Small intestine (tissue), 16 donors: ENCODE data around the gene SCP2D1. TPM values are rescaled to one million over a fixed set of nuclear protein-coding genes. Genes with fewer than 3 reads are reported as not detected.

Experiments used
- DNase-seq, 2 donors: peaks; one replicate each; pipeline versions ENCODE4 v3.0.0 to v3.0.0-alpha.2; 2013
- FAIRE-seq: peaks from 2 replicates; lab custom pipeline; 2012; peaks lifted over from hg19 to GRCh38; lab: Jason Lieb, UNC
- H3K27ac ChIP-seq, 3 donors: one replicate each; pipeline ENCODE4 v1.5.1; 2013; ENCODE audit warnings: low read length in 2 of 3, mild to moderate bottlenecking in 2 of 3, control low read depth in 1 of 3, inconsistent platforms in 1 of 3, low read depth in 1 of 3, moderate library complexity in 1 of 3
- H3K27me3 ChIP-seq, 3 donors: one replicate each; pipeline ENCODE4 v1.6.1; 2013; ENCODE audit warnings: low read length in 3 of 3, inconsistent platforms in 1 of 3; ENCODE audit not compliant: control insufficient read depth in 3 of 3, insufficient read depth in 3 of 3
- H3K36me3 ChIP-seq, 3 donors: one replicate each; pipeline ENCODE4 v1.6.1; 2013; ENCODE audit warnings: low read length in 3 of 3, inconsistent platforms in 1 of 3, low read depth in 1 of 3, mild to moderate bottlenecking in 1 of 3, moderate library complexity in 1 of 3; ENCODE audit not compliant: control insufficient read depth in 3 of 3, insufficient read depth in 2 of 3
- H3K4me1 ChIP-seq, 3 donors: one replicate each; pipeline ENCODE4 v1.6.1; 2013; ENCODE audit warnings: low read length in 2 of 3, inconsistent platforms in 1 of 3, low read depth in 1 of 3, mild to moderate bottlenecking in 1 of 3, moderate library complexity in 1 of 3; ENCODE audit not compliant: control insufficient read depth in 3 of 3, insufficient read depth in 2 of 3
- H3K4me3 ChIP-seq, 3 donors: one replicate each; pipeline ENCODE4 v1.5.1; 2013; ENCODE audit warnings: low read length in 3 of 3, control low read depth in 1 of 3, inconsistent platforms in 1 of 3, low read depth in 1 of 3, mild to moderate bottlenecking in 1 of 3, moderate library complexity in 1 of 3
- H3K9me3 ChIP-seq, 2 donors: one replicate each; pipeline ENCODE4 v1.6.1; 2013; ENCODE audit warnings: low read depth in 1 of 2, low read length in 1 of 2; ENCODE audit not compliant: control insufficient read depth in 2 of 2, insufficient read depth in 1 of 2
- WGBS, 3 donors: extraction: QIAGEN DNeasy Blood & Tissue Kit; methylation state at CpG; one replicate each; pipeline ENCODE4 v1.1.7; 2013; 5-methylcytosine and 5-hydroxymethylcytosine counted together
- long read RNA-seq, 10 donors: transcript quantifications; one replicate each; lab custom pipeline, GENCODE V29; 2026
- polyA plus RNA-seq, 4 donors: library from polyadenylated mRNA; stranded (reverse) in 3 of 4; unstranded in 1 of 4; fragments of 200-250 nt in 3 of 4; fragments of 120-200 nt in 1 of 4; gene quantifications; one replicate each; pipeline versions ENCODE4 v1.2.1 to v1.2.3, GENCODE V29; 2013
- donor health status: healthy with polysubstance abuse.
- donor health status: control.
- donor health status: control.
- donor health status: Bipolar disorder and iron deficiency.
- donor health status: healthy.

The SCP2D1 gene
- not detected for polyA plus RNA-seq
- long read RNA-seq, donor 1: 0 reads
- long read RNA-seq, donor 2: 0 reads
- long read RNA-seq, donor 3: 0 reads
- long read RNA-seq, donor 4: 0 reads
- long read RNA-seq, donor 5: 0 reads
- long read RNA-seq, donor 6: 0 reads
- long read RNA-seq, donor 7: 0 reads
- long read RNA-seq, donor 8: 0 reads
- long read RNA-seq, donor 9: 0 reads
- long read RNA-seq, donor 10, partial matches to known transcripts: 0 of 1 reads
- long read RNA-seq, donor 10, other reads (novel, unspliced or antisense): 0 of 1 reads

DNA sequence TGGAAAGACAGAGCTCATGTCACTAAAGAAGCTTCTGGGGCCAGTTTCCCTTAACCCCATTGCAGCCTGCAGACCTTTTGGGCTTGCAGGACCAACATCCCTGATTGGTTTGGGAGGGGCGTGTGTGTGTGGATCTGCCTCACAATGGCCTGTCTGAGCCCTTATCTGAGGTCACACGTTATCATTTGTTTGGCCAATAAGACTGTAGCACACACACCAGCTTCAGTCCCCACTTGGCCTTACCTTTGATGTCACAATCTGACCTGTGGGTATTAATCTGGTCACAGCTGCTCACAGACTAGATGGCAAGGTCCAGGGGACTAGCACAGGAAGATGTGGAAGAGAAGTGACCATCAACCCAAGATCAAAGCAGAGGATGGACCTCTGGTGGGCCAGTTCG is at the start of gene SCP2D1:
TSS of gene SCP2D1 (plus strand) at position 301 of the 400 bp plus-strand sequence. CDS start at position 334, 33 bp downstream.
- H3K27me3 ChIP-seq: no peaks in the 10 kb centered on the region
- no peaks in the 10 kb centered on the region for H3K36me3 ChIP-seq
- no peaks in the 10 kb centered on the region for H3K4me1 ChIP-seq
- H3K27ac ChIP-seq: no peak within 1 kb of the TSS
- FAIRE-seq: no peak
- H3K9me3 ChIP-seq: no peaks in the 10 kb centered on the region
- no peak for DNase-seq
- H3K4me3 ChIP-seq: no peak within 1 kb of the TSS
- WGBS, 3 donors: 26 to 52% (median 37%) methylated on average over 3 of the region's 3 CpGs

DNA sequence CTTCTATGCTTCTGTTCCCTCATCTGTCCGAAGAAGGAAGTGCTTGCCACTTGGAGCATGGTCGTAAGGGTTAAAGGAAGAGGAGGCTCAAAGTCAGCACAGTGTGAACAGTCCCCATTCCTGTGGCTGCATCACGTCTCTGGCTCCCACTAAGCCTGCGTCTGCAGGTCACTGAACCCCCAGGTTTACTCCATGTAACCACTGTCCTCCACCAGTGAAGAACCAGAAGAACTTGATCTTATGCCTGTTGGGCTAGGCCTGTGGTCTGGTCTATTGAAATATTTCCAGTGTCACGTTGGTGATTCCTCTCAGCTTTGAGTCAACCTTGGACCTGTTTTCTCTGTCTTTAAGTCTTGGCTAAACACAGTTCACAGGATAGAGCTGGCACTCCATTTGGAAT is 45.9 kb upstream of the SCP2D1 start:
- Histone ChIP-seq H3K27me3 (peaks cover 0 to 2% (median 0%) of the 10 kb centered on the region in 3 donors), H3K27ac (no peak overlapping the region), H3K9me3 (no peaks in the 10 kb centered on the region), H3K36me3 (peaks cover 0 to 7% (median 0%) of the 10 kb centered on the region in 3 donors), H3K4me1 (no peaks in the 10 kb centered on the region), H3K4me3 (no peak overlapping the region)
- FAIRE-seq (no peak), DNase-seq (no peak)
- WGBS, 3 donors: 63 to 71% (median 65%) methylated on average over 5 of the region's 5 CpGs

DNA sequence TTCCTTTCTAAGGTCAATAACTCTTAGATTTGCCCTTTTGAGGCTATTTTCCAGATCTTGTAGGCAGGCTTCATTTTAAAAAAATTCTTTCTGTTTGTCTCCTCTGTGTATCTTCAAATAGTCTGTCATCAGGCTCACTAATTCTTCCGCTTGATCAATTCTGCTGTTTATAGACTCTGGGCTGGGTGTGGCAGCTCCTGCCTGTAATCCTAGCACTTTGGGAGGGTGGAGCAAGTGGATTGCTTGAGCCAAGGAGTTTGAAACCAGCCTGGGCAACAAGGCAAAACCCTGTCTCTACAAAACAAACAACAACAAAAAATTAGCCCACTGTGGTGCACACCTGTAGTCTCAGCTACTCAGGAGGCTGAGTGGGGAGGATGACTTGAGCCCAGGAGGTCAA is 40.0 kb upstream of the SCP2D1 start:
- Histone ChIP-seq H3K9me3 (no peaks in the 10 kb centered on the region), H3K4me3 (no peak overlapping the region), H3K27me3 (peaks cover 0 to 2% (median 0%) of the 10 kb centered on the region in 3 donors), H3K36me3 (no peaks in the 10 kb centered on the region), H3K4me1 (no peaks in the 10 kb centered on the region), H3K27ac (no peak overlapping the region)
- no peak for FAIRE-seq
- peak in 1 of 2 donors; percentile 40 for DNase-seq
- 0 to 58% (median 20%) methylated on average over 1 of the region's 1 CpG for WGBS, 3 donors

DNA sequence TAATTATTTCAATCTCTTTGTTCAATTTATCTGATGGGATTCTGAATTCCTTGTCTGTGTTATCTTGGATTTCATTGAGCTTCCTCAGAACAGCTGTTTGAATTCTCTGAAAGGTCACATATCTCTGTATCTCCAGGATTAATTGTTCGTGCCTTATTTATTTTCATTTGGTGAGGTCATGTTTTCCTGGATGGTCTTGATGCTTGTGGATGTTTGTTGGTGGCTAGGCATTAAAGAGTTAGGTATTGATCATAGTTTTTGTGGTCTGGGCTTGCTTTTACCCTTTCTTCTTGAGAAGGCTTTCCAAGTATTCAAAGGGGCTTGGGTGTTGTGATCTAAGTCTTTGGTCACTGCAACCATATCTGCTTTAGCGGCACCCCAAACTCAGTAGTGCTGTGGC is 39.4 kb upstream of the SCP2D1 start:
- FAIRE-seq: no peak
- H3K4me1 ChIP-seq: no peaks in the 10 kb centered on the region
- H3K27ac ChIP-seq: no peak overlapping the region
- H3K36me3 ChIP-seq: no peaks in the 10 kb centered on the region
- H3K4me3 ChIP-seq: no peak overlapping the region
- H3K27me3 ChIP-seq: no peaks in the 10 kb centered on the region
- 75 to 83% (median 83%) methylated on average over 2 of the region's 2 CpGs for WGBS, 3 donors
- DNase-seq: no peak
- H3K9me3 ChIP-seq: no peaks in the 10 kb centered on the region

DNA sequence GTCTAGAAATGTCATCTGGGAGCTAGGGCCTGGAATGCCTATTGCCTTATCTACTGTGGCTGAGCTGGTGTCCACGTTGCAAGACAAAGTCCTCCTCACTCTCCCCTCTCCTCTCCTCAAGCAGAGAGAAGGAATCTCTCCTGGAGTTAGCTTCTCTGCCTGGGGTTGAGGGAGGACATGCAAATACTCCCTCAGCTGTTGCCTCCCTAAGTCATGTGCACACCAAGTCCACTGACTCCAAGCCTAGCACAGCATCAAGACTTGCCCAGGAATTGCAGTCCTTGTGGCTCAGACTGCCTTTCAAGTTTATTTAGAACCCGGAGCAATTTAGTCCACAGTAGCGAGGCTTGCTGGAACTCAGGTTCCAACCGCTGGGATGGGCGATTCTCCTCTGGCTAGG is 38.0 kb upstream of the SCP2D1 start:
- Histone ChIP-seq H3K36me3 (no peaks in the 10 kb centered on the region), H3K4me3 (no peak overlapping the region), H3K27ac (no peak overlapping the region), H3K9me3 (no peaks in the 10 kb centered on the region), H3K4me1 (no peaks in the 10 kb centered on the region), H3K27me3 (no peaks in the 10 kb centered on the region)
- WGBS, 3 donors: 84 to 93% (median 91%) methylated on average over 5 of the region's 5 CpGs
- DNase-seq (no peak), FAIRE-seq (no peak)

DNA sequence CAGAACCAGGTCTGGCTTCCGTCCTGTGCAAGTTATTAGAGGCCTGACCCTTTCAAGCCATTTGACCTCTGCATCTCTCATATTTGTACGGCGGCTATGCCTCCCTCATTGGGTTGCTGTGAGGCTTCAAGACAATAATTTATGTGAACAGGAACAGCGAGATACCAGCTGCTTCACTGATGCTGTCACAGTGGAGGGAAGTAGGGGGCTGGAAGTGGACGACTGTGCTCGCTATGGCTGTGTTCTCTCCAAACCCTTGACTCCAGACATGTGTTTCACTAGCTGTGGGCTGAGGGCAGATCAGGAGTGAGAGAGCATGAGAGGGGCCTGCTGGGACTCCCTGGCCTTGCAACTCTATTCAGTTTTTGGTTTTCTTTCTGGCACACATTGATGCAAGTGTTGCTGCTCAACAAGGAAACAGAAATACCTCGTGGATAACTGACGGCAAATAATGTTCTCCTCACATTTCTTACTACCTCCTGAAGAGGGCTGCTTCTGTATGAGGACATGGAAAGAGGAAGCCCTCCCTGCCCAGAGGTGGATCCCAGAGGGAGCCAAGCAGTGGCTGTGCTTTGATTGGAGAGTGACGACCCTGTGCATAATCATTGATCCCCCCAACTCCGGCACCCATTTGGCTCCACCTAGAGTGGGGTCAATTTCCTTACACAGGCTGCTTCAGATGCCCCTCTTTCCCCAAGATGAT is 34.7 kb upstream of the SCP2D1 start:
- no peaks in the 10 kb centered on the region for H3K9me3 ChIP-seq
- WGBS, 3 donors: 66 to 81% (median 79%) methylated on average over 10 of the region's 10 CpGs
- peaks cover 0 to 3% (median 0%) of the 10 kb centered on the region in 3 donors for H3K27me3 ChIP-seq
- no peak overlapping the region for H3K4me3 ChIP-seq
- no peak overlapping the region for H3K27ac ChIP-seq
- no peak for FAIRE-seq
- DNase-seq: no peak
- H3K4me1 ChIP-seq: no peaks in the 10 kb centered on the region
- H3K36me3 ChIP-seq: no peaks in the 10 kb centered on the region

DNA sequence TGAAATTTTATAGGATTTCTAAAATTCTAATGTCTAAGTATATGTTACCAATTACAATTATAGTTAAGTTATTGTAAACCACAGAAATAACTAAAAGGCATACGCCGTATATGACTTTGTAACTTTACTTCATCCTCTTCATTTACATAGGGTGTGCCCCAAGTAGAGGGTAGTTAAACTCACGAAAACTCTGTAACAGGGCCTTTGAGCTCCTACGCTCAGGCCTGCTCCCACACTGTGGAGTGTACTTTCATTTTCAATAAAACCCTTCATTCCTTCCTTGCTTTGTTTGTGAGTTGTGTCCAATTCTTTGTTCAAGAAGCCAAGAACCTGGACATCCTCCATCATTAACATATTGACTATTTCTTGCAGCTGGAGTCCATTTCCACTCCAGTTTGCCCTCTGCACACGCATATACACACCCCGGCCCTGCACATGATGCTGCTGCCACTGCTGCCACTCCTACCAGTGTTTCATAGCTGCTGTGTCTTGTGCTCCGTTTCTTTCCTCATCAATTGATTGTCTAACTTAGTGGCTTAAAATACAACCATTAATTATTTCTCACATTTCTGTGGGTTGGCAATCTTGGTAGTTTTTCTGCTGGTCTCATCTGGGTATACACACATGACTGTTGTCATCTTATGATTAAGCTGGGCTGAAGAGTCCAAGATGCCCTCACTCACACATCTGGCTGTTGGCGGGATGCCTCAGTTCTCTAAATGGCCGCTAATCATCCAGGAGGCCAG is 33.0 kb upstream of the SCP2D1 start:
- H3K4me3 ChIP-seq: no peak overlapping the region
- 75 to 89% (median 88%) methylated on average over 9 of the region's 9 CpGs for WGBS, 3 donors
- FAIRE-seq: no peak
- DNase-seq: no peak
- H3K9me3 ChIP-seq: no peaks in the 10 kb centered on the region
- H3K36me3 ChIP-seq: no peaks in the 10 kb centered on the region
- H3K4me1 ChIP-seq: no peaks in the 10 kb centered on the region
- H3K27me3 ChIP-seq: peaks cover 0 to 3% (median 0%) of the 10 kb centered on the region in 3 donors
- no peak overlapping the region for H3K27ac ChIP-seq

DNA sequence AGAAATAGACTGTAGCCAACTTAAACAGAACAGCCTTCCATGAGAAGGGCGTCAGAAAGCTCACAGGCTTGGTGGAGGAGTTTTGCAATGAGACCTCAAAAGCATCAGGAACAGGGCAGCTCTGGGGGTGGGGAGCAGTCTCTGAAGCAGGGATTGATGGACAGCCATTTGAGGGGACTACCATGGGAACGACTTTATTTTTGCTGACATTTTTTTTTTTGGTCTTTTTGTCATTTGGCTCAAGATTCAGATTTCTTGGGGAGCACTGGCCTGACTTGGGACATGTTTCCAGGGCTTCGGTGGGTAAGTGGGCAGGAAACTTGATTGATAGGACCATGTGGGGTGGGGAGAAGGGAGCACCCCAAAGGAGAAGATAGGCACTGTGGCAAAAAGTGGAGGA is 32.1 kb upstream of the SCP2D1 start:
- Histone ChIP-seq H3K4me1 (no peaks in the 10 kb centered on the region), H3K9me3 (no peaks in the 10 kb centered on the region), H3K36me3 (no peaks in the 10 kb centered on the region), H3K27ac (no peak overlapping the region), H3K4me3 (no peak overlapping the region), H3K27me3 (peaks cover 0 to 3% (median 0%) of the 10 kb centered on the region in 3 donors)
- FAIRE-seq (no peak), DNase-seq (no peak)
- 72 to 81% (median 76%) methylated on average over 3 of the region's 3 CpGs for WGBS, 3 donors
